Testis (tissue), 3 donors: ENCODE data around the gene LYSMD1. TPM values are rescaled to one million over a fixed set of nuclear protein-coding genes. Genes with fewer than 3 reads are reported as not detected.

Experiments
- DNase-seq: peaks from one replicate; pipeline ENCODE4 v3.0.0-alpha.2; 2019
- H3K27ac ChIP-seq, 2 donors: fragments of 200-600 bp; sonication (generic); one replicate each; pipeline ENCODE4 v1.5.1; 2019
- H3K27me3 ChIP-seq: fragments of 200-600 bp; sonication (generic); one replicate; pipeline ENCODE4 v1.5.1; 2019
- H3K36me3 ChIP-seq: fragments of 200-600 bp; sonication (generic); one replicate; pipeline ENCODE4 v1.5.1; 2017; ENCODE audit warnings: low read depth; ENCODE audit errors: missing control alignments
- H3K4me1 ChIP-seq: fragments of 200-600 bp; sonication (generic); one replicate; pipeline ENCODE4 v1.5.1; 2019
- H3K4me3 ChIP-seq, 2 donors: fragments of 200-600 bp; sonication (generic); one replicate each; pipeline ENCODE4 v1.5.1; 2017 to 2019
- H3K9me3 ChIP-seq: fragments of 200-600 bp; sonication (generic); one replicate; pipeline ENCODE4 v1.5.1; 2017
- POLR2A ChIP-seq: fragments of 450-650 bp; IDR thresholded peaks from one replicate; pipeline ENCODE4 v1.6.1; 2017; ENCODE audit warnings: antibody characterized with exemption, mild to moderate bottlenecking, moderate library complexity
- WGBS, 2 donors: methylation state at CpG; one replicate each; pipeline ENCODE4 v1.1.5; 2018; 5-methylcytosine and 5-hydroxymethylcytosine counted together
- intact Hi-C: fragments of 100-400 bp; cut with DNase I; formaldehyde crosslinking; loops from one replicate; pipeline ENCODE4 v1.15.1; 2023; ENCODE audit warnings: low total_unique reads
- polyA plus RNA-seq: library from polyadenylated mRNA; stranded (reverse); fragments of 350-450 nt; fragmentation: Illumina TruSeq; extraction: RNeasy Lipid Tissue Mini Kit (QIAGEN cat#74804); gene quantifications from one replicate; pipeline ENCODE4 v1.2.3, GENCODE V29; 2014; ENCODE audit warnings: low read depth, low replicate concordance; ENCODE audit not compliant: insufficient read depth
- total RNA-seq, 2 donors: library from RNA; depleted of rRNA; stranded (reverse); fragments of >200 nt; gene quantifications; one replicate each; pipeline ENCODE4 v1.2.3, GENCODE V29; 2016
- TF ChIP-seq, protein P1 (sequence below), 3 experiments: fragments of 450-650 bp in 2 of 3; fragments of 200-600 bp in 1 of 3; sonication (generic) in 1 of 3; IDR thresholded peaks; one replicate each; pipeline ENCODE4 v1.5.1; 2016 to 2019; ENCODE audit warnings: antibody characterized with exemption in 3 of 3, mild to moderate bottlenecking in 2 of 3, moderate library complexity in 1 of 3

Gene LYSMD1
- total and polyA plus RNA-seq, 3 donors from 2014 or later: 9.5 to 17.0 (median 14.9) TPM

DNA sequence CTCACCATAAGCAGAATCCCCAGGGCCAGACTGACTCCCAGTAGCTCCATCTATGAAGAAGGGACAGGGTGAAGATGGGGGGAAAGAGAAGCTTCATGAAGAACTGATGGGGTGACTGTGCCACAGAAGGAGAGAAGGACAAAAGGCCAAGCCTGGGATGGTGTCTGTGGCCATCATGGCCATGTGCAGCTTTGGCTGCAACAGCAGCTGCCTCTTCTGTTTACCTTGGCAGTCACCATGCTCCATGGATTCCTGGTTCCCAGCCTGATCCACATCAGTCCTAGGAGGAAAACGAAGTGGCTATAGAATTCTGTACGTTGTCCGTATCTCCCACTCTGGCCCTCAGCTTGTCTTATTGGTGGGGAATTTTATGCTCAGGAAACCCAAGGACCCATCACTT lies 31.3 kb downstream of the LYSMD1 start:
- 82 to 83% methylated on average over 3 of the region's 3 CpGs for whole genome bisulfite sequencing, 2 donors
- Histone ChIP-seq H3K27me3 (no peaks in the 10 kb centered on the region), H3K27ac (peak overlapping the region in 1 of 2 donors; percentile 25), H3K4me1 (peaks cover 28% of the 10 kb centered on the region), H3K36me3 (no peaks in the 10 kb centered on the region), H3K9me3 (no peaks in the 10 kb centered on the region), H3K4me3 (no peak overlapping the region)
- no peak for TF ChIP-seq POLR2A
- DNase-seq: no peak
- intact Hi-C loops: no loop called here

DNA sequence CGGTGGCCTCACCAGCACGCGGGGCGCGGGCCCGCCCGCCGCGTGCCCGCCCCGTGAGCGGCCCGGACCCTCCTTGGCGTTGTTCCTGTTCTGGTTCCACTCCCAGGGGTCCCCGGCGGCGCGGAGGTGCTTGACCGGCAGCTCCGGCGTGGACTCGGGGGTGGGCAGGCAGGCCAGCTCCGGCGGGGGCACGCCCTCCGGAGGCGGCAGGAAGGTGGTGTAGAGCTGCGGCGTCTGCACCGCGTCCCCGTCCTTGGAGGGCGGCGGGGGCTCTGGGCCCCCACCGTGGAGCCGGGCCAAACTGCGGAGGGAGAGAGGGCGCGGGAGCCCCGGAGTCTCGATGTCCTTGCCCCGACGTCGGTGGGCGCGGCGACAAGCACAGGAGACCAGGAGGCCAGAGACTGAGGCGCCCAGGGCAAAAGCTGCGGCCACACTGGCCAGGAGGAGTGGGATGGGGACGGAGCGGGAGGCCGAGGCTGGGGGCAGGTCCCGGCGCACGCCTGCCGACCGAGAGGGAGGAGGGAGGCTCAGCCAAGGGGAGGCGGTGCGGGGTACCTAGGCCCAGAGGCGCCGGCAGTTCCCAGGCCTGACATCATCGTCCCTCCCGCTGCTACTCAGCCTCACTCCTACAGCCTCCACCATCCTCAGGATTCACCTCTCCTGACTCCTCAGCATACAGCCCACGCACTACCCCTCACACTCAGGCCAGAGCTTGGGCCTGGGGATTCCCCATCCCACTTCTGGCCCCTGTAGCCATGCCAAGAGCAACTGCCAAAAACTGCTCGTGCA lies 32.5 kb downstream of the LYSMD1 start:
- intact Hi-C loops: no loop called here
- H3K36me3 ChIP-seq: no peaks in the 10 kb centered on the region
- no peaks in the 10 kb centered on the region for H3K9me3 ChIP-seq
- no peak for TF ChIP-seq POLR2A
- TF ChIP-seq, protein P1, sequence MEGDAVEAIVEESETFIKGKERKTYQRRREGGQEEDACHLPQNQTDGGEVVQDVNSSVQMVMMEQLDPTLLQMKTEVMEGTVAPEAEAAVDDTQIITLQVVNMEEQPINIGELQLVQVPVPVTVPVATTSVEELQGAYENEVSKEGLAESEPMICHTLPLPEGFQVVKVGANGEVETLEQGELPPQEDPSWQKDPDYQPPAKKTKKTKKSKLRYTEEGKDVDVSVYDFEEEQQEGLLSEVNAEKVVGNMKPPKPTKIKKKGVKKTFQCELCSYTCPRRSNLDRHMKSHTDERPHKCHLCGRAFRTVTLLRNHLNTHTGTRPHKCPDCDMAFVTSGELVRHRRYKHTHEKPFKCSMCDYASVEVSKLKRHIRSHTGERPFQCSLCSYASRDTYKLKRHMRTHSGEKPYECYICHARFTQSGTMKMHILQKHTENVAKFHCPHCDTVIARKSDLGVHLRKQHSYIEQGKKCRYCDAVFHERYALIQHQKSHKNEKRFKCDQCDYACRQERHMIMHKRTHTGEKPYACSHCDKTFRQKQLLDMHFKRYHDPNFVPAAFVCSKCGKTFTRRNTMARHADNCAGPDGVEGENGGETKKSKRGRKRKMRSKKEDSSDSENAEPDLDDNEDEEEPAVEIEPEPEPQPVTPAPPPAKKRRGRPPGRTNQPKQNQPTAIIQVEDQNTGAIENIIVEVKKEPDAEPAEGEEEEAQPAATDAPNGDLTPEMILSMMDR (IDR thresholded peaks at IDR 0.05): no peak
- H3K27me3 ChIP-seq: no peaks in the 10 kb centered on the region
- WGBS, 2 donors: 46 to 56% methylated on average over 20 to 58 of the region's 65 CpGs
- H3K4me3 ChIP-seq: peak overlapping the region; percentile 42 to 53
- peak overlapping the region; percentile 25 to 82 for H3K27ac ChIP-seq
- DNase-seq: peak; percentile 66
- H3K4me1 ChIP-seq: peaks cover 31% of the 10 kb centered on the region

DNA sequence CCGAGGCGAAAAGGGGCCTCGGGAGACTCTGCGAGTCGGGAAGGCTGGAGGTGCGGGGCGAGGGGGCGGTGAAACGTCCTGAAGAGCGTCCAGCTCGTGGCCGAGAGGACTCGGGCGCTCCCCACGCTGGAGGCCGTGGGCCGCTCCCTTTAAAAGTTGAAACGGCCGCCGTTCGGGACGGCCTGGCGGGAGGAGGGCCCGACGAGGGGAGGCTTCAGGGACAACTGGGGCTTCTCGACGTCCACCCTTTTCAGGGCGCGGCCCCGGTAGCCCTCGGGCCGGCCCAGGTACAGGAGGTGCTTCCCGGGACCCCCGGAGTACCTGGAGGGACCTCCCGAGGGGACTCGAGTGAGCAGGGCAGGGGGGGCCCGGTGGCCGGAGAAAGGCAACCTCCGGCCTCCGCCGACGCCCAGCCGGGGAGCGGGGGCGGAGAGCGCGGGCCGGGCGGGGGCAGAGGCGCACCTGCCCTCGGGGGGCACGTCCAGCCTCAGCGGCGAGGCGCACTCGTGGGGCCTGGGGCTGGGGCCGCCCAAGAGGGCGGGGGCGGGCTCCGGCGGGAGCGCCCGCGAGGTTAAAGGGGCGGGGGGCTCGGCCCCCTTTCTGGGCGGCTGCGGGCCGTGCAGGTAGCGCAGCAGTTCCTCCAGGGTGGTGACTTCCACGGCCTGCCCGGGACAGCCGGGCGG lies 33.2 kb downstream of the LYSMD1 start:
- Histone ChIP-seq H3K27ac (peak overlapping the region; percentile 66 to 82), H3K9me3 (no peaks in the 10 kb centered on the region), H3K27me3 (no peaks in the 10 kb centered on the region), H3K4me1 (peaks cover 31% of the 10 kb centered on the region), H3K36me3 (no peaks in the 10 kb centered on the region), H3K4me3 (peak overlapping the region; percentile 42 to 53)
- no peak for TF ChIP-seq POLR2A
- TF ChIP-seq, protein P1 (IDR thresholded peaks at IDR 0.05): no peak
- DNase-seq: no peak
- 26 to 46% methylated on average over 32 to 51 of the region's 74 CpGs for whole genome bisulfite sequencing, 2 donors
- intact Hi-C loops: no loop called here

DNA sequence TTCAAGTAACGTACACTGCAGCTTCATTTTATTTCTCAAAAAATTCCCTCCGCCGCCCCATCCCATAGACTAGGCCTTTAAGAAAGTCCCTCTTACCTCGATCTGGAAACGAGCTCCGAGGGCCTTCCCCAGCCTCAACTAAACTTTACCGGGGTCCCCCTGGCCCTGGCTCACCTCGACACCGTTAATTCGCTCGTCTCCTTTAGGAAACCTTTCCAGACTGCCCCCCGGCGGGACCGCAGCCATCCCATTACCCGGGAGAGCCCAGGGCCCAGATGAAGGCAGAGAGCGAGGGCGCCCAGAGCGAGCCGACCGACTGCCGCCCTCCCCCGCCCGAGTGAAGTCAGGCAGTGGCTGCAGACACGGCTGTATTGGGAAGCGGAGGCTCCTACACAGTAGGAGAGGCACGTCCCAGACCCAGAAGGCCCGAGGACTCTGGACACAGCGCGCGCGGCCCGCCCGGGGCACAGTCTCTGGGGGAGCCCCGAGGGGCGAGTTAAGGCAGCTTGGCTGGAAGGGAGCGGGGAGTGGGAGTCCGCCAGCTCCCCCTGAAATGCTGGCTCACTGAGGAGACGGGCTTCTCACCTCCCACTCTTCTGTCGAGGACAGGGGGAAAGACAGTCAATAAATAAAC lies 33.9 kb downstream of the LYSMD1 start:
- intact Hi-C loops: no loop called here
- no peak for TF ChIP-seq POLR2A
- WGBS, 2 donors: 20 to 22% methylated on average over 11 to 39 of the region's 39 CpGs

DNA sequence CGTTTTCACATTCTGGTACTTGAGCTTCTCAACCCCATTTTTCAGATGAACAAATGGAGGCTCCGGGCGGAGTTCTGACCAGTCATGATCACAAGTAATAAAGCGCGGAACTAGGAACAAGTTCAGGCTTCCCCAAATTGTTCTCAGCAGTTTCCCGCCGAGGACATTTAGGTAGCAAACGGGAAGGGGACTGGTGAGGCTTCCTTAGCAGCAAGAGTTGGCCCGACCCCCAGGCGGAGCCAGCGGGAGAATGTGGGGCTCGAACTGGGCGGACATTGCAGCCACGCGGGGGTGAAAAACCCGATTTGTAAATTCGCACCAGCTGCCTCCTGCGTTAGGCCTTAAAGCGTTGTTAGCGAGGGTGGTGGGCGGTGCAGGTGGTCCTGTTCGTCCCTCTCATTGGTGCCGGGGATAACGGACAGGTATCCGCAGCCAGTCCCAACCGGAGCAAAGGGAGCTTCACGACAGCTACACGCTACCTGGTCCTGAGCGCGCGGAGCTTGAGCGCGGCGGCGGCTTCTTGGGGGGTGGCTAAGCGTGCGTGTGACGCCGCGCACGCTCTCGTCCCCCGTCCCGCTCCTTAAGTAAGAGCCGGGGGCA lies 34.6 kb downstream of the LYSMD1 start:
- peaks cover 31% of the 10 kb centered on the region for H3K4me1 ChIP-seq
- 11 to 15% methylated on average over 25 to 45 of the region's 45 CpGs for WGBS, 2 donors
- TF ChIP-seq POLR2A: no peak
- TF ChIP-seq, protein P1 (IDR thresholded peaks at IDR 0.05): no peak
- intact Hi-C loops: no loop called here
- no peaks in the 10 kb centered on the region for H3K27me3 ChIP-seq
- no peaks in the 10 kb centered on the region for H3K9me3 ChIP-seq
- DNase-seq: peak; percentile 93
- H3K27ac ChIP-seq: peak overlapping the region; percentile 71 to 82
- H3K36me3 ChIP-seq: no peaks in the 10 kb centered on the region
- H3K4me3 ChIP-seq: peak overlapping the region; percentile 42 to 53

More for the DNA sequence above, 33.9 kb downstream of the LYSMD1 start:
- Histone ChIP-seq H3K4me3 (peak overlapping the region; percentile 42 to 53), H3K36me3 (no peaks in the 10 kb centered on the region), H3K27ac (peak overlapping the region; percentile 66 to 82), H3K4me1 (peaks cover 31% of the 10 kb centered on the region), H3K27me3 (no peaks in the 10 kb centered on the region), H3K9me3 (no peaks in the 10 kb centered on the region)
- DNase-seq: peak; percentile 71
